ENCODE measurements around the gene SLC17A3.

The SLC17A3 gene

DNA sequence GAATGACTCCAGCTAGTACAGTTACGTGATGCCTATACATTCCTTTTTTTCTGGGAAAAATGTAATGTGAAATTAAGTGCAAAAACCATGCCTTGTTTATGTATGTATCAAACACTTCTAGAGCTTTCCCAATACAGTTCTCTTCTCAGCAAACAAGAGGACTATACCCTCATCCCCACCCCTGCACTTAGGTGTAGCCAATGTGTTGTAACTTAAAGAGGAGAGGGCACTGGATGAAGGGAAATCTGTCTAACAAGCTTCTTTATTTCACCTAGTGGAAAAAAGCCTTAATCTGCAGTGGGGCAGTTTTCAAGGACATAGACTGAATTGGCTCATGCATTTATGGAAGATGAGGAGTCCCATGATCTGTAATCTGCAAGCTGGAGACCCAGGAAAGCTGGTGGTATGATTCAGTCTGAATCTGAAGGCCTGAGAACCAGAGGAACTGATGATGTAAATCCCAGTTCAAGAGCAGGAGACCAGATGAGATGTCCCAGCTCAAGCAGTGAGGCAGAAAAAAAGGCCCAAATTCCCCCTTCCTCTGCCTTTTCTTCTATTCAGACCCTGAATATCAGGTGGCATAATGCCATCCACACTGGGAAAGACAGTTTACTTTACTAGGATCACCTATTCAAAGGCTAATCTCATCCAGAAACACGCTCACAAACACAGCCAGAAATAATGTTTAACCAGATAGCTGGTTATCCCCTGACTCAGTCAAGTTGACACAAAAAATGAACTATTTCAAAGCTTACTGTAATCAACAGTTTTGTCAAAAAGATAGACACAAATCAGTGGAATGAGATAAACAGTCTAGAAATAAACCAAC is 25.8 kb upstream of the SLC17A3 start:
- no peaks in the 10 kb centered on the region for H3K36me3 ChIP-seq (replicated peaks)
- in situ Hi-C loops (cut with MboI; ENCODE audit: low sequenced_read_pairs) = no loop called here
- 0 out of 2 replicates have a peak, but pooled peaks cover 4% of the 10 kb centered on the region for H3K4me1 ChIP-seq
- DNase-seq (ENCODE audit: low spot score in 2 of 2) = no peak
- no peak overlapping the region for H3K4me3 ChIP-seq
- no peaks in the 10 kb centered on the region for H3K27me3 ChIP-seq (ENCODE audit: low read depth)
- H3K9me3 ChIP-seq = no peaks in the 10 kb centered on the region

DNA sequence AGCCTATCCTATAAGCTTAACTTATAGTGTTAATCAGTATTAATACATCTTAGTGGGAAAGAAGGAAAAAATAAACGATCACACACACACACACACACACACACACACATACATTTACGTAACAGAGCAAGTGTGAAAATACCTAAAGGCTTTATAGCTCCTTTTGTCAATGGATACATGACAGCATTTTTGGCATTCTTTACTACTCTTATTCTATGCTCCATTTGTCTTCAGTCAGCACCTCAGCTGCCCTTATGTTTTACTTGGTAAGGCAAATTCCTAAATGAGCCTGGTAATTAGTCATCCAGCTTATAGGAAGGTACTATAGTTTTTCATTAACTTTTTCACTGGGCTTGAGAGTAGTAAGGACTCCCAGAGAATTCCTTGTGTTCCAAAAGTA is 25.1 kb upstream of the SLC17A3 start:
- peak in 1 of 2 experiments; percentile 35 for DNase-seq (ENCODE audit: low spot score in 2 of 2)
- no peak overlapping the region for H3K4me3 ChIP-seq
- 0 out of 2 replicates have a peak, but pooled peaks cover 4% of the 10 kb centered on the region for H3K4me1 ChIP-seq
- no peaks in the 10 kb centered on the region for H3K36me3 ChIP-seq (replicated peaks)
- in situ Hi-C loops (cut with MboI; ENCODE audit: low sequenced_read_pairs) = no loop called here
- H3K27me3 ChIP-seq (ENCODE audit: low read depth) = no peaks in the 10 kb centered on the region
- no peaks in the 10 kb centered on the region for H3K9me3 ChIP-seq

DNA sequence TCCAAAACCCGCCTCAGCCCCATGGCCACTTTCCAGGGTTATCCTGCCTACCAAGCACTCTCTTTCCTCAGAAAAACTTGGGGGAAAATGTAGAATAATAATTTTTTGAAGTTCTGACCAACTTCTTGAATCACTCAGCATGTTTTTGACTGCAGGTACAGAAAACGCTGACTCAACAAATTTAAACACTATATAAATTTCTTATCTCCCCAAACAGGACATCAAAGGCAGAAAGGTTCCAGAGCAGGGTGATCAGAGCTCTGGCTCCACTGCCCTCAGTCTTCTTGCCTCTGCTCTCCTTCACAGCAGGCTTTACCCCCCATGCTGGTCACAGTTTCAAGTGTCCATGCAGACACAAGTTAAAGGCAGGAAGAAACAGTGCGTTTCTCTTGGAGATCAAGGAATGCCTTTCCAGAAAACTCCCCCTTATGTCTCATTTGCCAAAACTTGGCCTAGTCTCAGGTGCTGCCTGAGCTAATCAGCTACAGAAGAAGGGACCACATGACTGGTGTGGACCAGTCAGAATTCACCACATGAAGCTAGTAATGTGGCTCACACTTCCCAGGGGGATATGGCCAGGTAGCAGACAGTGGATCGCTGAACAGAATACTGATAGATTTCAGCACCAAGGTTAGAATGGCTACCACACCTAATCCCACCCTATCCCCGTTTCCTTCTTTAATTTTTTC is 24.4 kb upstream of the SLC17A3 start:
- DNase-seq (ENCODE audit: low spot score in 2 of 2) = no peak
- 0 out of 2 replicates have a peak, but pooled peaks cover 4% of the 10 kb centered on the region for H3K4me1 ChIP-seq
- in situ Hi-C loops (cut with MboI; ENCODE audit: low sequenced_read_pairs) = no loop called here
- no peaks in the 10 kb centered on the region for H3K9me3 ChIP-seq
- no peaks in the 10 kb centered on the region for H3K27me3 ChIP-seq (ENCODE audit: low read depth)
- H3K36me3 ChIP-seq (replicated peaks) = no peaks in the 10 kb centered on the region
- no peak overlapping the region for H3K4me3 ChIP-seq

DNA sequence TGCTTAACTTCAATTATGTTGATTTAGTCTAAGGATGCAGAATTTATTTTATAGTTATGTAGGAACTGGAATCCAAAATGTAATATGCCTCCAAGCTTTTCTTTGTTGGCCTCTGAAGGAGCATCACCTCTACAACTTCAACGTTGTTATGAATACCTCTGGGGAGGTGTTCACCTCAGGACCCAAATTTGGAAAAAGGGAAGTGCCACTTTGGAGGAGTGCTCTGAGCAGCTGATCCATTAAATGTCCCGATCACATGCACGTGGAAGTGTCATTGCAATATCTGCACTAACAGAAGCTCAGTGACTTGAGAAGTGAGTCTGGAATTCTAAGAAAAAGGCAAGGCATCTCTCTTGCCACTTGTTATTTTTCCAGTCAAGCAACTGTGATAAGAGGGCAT is 22.2 kb upstream of the SLC17A3 start:
- Histone ChIP-seq H3K36me3 (replicated peaks) (no peaks in the 10 kb centered on the region), H3K27me3 (ENCODE audit: low read depth) (no peaks in the 10 kb centered on the region), H3K4me1 (0 out of 2 replicates have a peak, but pooled peaks cover 4% of the 10 kb centered on the region), H3K9me3 (no peaks in the 10 kb centered on the region), H3K4me3 (no peak overlapping the region)
- in situ Hi-C loops (cut with MboI; ENCODE audit: low sequenced_read_pairs) = no loop called here
- DNase-seq (ENCODE audit: low spot score in 2 of 2) = no peak

DNA sequence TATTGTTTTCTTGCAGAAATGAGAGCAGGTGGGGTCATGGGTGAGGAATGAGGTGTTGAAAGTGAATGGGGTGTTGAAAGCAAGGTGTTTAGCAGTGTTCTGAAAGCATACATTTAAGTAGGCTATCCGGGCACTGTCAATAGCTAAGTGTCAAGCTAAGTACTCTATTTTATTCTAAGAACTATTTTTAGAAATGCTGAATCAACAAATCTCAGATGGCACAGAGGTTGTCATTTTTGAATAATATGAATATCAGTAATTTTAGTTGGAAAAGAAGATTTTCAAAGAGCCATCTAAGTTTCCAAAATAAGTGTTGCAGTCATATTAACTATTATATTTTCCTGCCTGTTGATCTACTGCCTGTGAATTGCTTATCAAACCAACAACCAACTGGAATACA is 21.7 kb upstream of the SLC17A3 start:
- in situ Hi-C loops (cut with MboI; ENCODE audit: low sequenced_read_pairs) = no loop called here

DNA sequence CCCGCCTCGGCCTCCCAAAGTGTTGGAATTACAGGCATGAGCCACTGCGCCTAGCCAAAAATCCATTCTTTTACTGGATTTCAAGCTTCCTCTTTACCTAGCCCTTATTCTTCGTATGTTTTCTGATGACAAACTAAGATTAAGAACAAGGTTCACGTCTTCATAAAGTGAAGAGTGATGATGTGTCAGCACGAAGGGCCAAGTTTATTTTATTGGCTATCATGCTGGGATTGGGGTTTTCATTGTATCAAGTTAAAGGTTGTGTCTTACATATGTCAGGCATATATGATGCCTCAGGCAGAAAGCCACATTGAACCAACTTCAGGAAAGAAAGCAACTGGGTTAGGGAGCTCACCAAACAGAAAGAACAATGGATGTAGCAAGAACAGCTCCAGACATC is 19.7 kb upstream of the SLC17A3 start:
- H3K4me3 ChIP-seq = no peak overlapping the region
- DNase-seq (ENCODE audit: low spot score in 2 of 2) = no peak
- no peaks in the 10 kb centered on the region for H3K27me3 ChIP-seq (ENCODE audit: low read depth)
- in situ Hi-C loops (cut with MboI; ENCODE audit: low sequenced_read_pairs) = no loop called here
- H3K4me1 ChIP-seq = no peaks in the 10 kb centered on the region
- no peaks in the 10 kb centered on the region for H3K36me3 ChIP-seq (replicated peaks)
- no peaks in the 10 kb centered on the region for H3K9me3 ChIP-seq

More for the DNA sequence above, 21.7 kb upstream of the SLC17A3 start:
- H3K9me3 ChIP-seq = no peaks in the 10 kb centered on the region
- H3K4me3 ChIP-seq = no peak overlapping the region
- 0 out of 2 replicates have a peak, but pooled peaks cover 4% of the 10 kb centered on the region for H3K4me1 ChIP-seq
- no peaks in the 10 kb centered on the region for H3K36me3 ChIP-seq (replicated peaks)
- H3K27me3 ChIP-seq (ENCODE audit: low read depth) = no peaks in the 10 kb centered on the region
- DNase-seq (ENCODE audit: low spot score in 2 of 2) = no peak

DNA sequence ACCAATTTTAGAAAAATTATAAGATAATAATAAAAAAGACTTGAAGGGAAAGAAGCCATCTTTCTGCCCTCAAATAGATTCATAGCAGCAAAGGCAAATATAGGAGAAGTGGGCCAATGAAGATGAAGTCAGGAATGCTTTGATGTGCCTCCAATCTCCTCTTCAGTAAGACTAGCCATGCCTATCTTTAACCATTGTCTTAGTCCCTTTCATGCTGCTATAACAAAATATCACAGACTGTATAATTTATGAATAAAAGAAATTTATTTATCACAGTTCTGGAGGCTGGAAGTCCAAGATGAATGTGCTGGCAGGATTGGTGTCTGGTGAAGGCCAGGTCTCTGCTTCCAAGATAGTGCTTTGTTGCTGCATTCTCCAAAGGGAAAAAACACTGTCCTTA is 18.8 kb upstream of the SLC17A3 start:
- in situ Hi-C loops (cut with MboI; ENCODE audit: low sequenced_read_pairs) = no loop called here
- no peak overlapping the region for H3K4me3 ChIP-seq
- no peaks in the 10 kb centered on the region for H3K4me1 ChIP-seq
- H3K27me3 ChIP-seq (ENCODE audit: low read depth) = no peaks in the 10 kb centered on the region
- H3K36me3 ChIP-seq (replicated peaks) = no peaks in the 10 kb centered on the region
- DNase-seq (ENCODE audit: low spot score in 2 of 2) = no peak
- H3K9me3 ChIP-seq = no peaks in the 10 kb centered on the region

DNA sequence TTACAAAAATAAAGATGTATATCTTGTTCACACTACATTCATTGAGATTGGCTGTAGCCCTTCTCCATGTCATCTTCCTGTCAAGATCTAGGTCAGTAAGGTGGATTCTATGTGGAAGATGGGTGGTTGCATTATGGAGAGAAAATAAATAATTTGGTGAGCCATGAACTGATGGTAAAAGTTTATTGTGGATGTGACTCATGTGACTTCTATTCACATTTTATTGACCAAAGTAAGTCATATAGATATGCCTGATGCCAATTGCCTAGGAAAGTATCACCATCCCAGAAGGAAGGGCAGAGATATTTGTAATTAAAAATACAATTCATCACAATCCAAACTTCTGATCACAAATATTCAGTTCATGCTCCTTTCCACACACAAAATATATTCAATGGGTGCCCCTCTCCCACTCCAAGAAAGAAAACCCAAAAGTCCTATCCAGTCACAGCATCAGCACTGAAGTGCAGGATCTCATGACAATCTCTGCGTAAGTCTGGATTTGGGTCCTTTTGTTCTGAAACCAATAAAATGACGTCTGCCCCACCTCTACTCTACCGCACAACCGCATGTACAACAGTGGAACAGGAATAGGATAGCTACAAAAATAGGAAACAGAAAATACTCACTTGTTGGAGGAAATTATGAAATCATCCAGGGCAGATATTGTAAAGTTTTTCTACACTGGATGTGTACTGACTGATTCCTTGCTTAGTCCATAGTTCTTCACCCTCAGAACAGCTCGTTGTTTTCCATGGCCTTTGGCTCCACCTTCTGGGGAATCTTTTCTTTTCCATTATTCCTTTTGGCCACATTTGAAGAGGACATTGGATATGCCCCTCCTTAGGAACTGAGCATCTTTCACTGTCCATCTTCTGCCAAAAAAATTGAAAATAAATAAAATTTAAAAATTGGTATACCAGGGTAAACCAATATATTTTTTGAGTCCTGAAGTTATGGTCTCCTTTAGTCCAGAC is 16.1 kb upstream of the SLC17A3 start:
- DNase-seq (ENCODE audit: low spot score in 2 of 2) = peak; percentile 53 to 65
- Histone ChIP-seq H3K9me3 (no peaks in the 10 kb centered on the region), H3K4me1 (no peaks in the 10 kb centered on the region), H3K36me3 (replicated peaks) (no peaks in the 10 kb centered on the region), H3K27me3 (ENCODE audit: low read depth) (no peaks in the 10 kb centered on the region), H3K4me3 (no peak overlapping the region)
- in situ Hi-C loops (cut with MboI; ENCODE audit: low sequenced_read_pairs) = no loop called here

DNA sequence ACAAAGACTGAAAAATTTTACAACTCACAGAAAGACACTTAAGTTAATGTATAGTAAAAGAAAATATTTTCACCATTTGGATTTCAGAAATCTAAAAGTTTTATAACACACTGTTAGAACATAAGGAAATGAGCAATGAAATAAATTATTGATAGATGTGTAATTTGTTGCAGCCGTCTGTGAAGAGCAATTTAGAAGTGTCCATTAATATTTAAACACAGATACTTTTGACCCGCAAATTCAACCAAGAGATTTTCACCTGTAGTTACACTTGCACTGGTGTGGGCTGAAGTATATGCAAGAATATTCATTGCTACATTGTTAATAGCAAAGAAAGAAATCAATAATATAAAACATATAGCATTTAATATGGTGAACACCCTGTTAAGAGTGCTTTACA is 14.6 kb upstream of the SLC17A3 start:
- no peaks in the 10 kb centered on the region for H3K4me1 ChIP-seq
- DNase-seq (ENCODE audit: low spot score in 2 of 2) = no peak
- no peak overlapping the region for H3K4me3 ChIP-seq
- H3K9me3 ChIP-seq = no peaks in the 10 kb centered on the region; the same call in 1 of the 2 replicates
- H3K36me3 ChIP-seq (replicated peaks) = no peaks in the 10 kb centered on the region
- H3K27me3 ChIP-seq (ENCODE audit: low read depth) = no peaks in the 10 kb centered on the region
- in situ Hi-C loops (cut with MboI; ENCODE audit: low sequenced_read_pairs) = no loop called here

DNA sequence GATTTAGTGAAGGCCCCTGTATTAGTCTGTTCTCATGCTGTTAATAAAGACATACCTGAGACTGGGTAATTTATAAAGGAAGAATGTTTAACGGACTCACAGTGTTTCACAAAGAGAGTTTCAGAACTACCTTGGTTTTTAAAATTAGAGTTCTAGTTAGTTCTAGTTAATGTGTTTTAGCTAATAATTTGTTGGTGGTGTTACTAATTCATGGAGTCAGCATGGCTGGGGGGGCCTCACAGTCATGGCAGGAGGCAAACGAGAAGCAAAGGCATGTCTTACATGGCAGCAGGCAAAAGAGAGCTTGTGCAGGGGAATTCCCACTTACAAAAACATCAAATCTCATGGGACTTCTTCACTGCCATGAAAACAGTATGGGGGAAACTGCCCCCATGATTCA is 12.0 kb upstream of the SLC17A3 start:
- Histone ChIP-seq H3K9me3 (no peaks in the 10 kb centered on the region; the same call in 1 of the 2 replicates), H3K36me3 (replicated peaks) (no peaks in the 10 kb centered on the region), H3K27me3 (ENCODE audit: low read depth) (no peaks in the 10 kb centered on the region), H3K4me1 (no peaks in the 10 kb centered on the region), H3K4me3 (no peak overlapping the region)
- DNase-seq (ENCODE audit: low spot score in 2 of 2) = no peak
- in situ Hi-C loops (cut with MboI; ENCODE audit: low sequenced_read_pairs) = no loop called here

DNA sequence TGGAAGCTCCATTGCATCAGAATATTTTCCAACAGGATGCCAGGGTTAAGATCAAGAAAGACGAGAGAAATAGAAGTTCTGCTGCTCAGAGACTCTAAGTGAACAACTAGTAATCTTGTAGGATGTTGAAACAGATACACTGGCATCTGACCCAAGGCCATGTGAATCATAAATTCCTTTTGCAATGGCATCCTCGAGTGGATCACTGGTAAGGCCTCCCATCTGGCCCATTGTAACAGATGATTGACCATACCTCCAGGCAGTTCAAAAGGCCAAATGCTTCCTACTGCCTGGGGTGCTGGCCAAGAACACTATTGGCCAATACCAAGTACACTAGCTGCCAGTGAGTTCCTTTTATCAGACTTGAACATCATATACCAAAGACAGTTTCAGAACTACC is 9.9 kb upstream of the SLC17A3 start:
- H3K4me1 ChIP-seq = no peaks in the 10 kb centered on the region
- no peaks in the 10 kb centered on the region for H3K27me3 ChIP-seq (ENCODE audit: low read depth)
- no peak for DNase-seq (ENCODE audit: low spot score in 2 of 2)
- no peak overlapping the region for H3K4me3 ChIP-seq
- no peaks in the 10 kb centered on the region for H3K36me3 ChIP-seq (replicated peaks)
- in situ Hi-C loops (cut with MboI; ENCODE audit: low sequenced_read_pairs) = no loop called here
- no peaks in the 10 kb centered on the region; the same call in 1 of the 2 replicates for H3K9me3 ChIP-seq

DNA sequence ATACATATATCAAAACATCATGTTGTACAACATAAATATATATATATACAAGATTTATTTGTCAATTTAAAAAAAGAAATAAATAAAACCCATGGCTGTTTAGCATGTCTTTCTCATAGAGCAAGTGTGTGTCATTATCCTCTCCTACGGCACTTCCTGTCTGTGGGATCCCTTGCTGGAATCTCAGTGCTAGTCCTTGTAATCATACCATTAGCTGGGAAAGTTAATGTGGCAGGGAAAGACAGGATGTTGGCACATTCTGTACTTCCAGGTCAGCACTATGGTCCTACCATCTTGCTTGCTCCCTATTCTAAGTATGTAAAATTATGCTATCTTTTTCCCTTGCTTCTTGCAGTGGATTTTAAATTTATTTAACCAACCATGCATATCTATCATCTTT is 9.5 kb upstream of the SLC17A3 start:
- in situ Hi-C loops (cut with MboI; ENCODE audit: low sequenced_read_pairs) = no loop called here
- DNase-seq (ENCODE audit: low spot score in 2 of 2) = no peak
- H3K27me3 ChIP-seq (ENCODE audit: low read depth) = no peaks in the 10 kb centered on the region

DNA sequence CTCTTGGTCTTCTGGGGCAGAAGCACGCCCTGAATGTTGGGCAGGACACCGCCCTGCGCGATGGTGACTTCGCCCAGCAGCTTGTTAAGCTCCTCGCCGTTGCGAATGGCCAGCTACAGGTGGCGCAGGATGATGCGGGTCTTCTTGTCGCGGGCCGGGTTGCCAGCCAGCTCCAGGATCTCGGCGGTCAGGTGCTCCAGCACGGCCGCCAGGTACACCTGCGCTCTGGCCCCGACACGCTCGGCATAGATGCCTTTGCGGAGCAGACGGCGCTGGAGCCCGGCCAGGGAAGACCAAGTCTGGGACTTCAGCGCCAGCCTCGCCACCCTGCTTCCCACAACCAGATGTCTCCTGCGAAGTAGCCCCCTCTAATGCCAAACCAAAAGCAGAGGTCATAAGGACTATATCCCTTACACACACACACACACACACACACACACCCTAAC is 8.0 kb upstream of the SLC17A3 start:
- no peaks in the 10 kb centered on the region for H3K4me1 ChIP-seq
- H3K9me3 ChIP-seq = no peaks in the 10 kb centered on the region; the same call in 1 of the 2 replicates
- H3K4me3 ChIP-seq = no peak overlapping the region
- H3K36me3 ChIP-seq (replicated peaks) = no peaks in the 10 kb centered on the region
- H3K27me3 ChIP-seq (ENCODE audit: low read depth) = no peaks in the 10 kb centered on the region
- in situ Hi-C loops (cut with MboI; ENCODE audit: low sequenced_read_pairs) = no loop called here
- no peak for DNase-seq (ENCODE audit: low spot score in 2 of 2)

More for the DNA sequence above, 9.5 kb upstream of the SLC17A3 start:
- no peak overlapping the region for H3K4me3 ChIP-seq
- H3K36me3 ChIP-seq (replicated peaks) = no peaks in the 10 kb centered on the region
- no peaks in the 10 kb centered on the region; the same call in 1 of the 2 replicates for H3K9me3 ChIP-seq
- no peaks in the 10 kb centered on the region for H3K4me1 ChIP-seq
